Lung (tissue), 12 donors: ENCODE measurements around the gene APOLD1. TPM values are rescaled to one million over a fixed set of nuclear protein-coding genes. Genes with fewer than 3 reads are reported as not detected.
"Not testable (repeated sequence)": the region's sequence is repeated elsewhere in the genome, so short reads cannot be mapped to it uniquely, and the experiment has no call there.

Experiments
- ATAC-seq: fragments of 200-7000 bp; cut with Tn5 transposase; one replicate; pipeline ENCODE4 v1.9.1; 2020; ENCODE audit warnings: moderate number of reproducible peaks; ENCODE audit not compliant: insufficient read depth, low FRiP score
- DNase-seq, 3 donors: peaks; one replicate each; pipeline ENCODE4 v3.0.0-alpha.2; 2013 to 2017
- H3K27ac ChIP-seq, 2 donors: one replicate each; pipeline ENCODE4 v1.5.1; 2013; ENCODE audit warnings: mild to moderate bottlenecking in 2 of 2, moderate library complexity in 2 of 2, control low read depth in 1 of 2, inconsistent platforms in 1 of 2, low read depth in 1 of 2, low read length in 1 of 2
- H3K27me3 ChIP-seq, 3 donors: one replicate each; pipeline ENCODE4 v1.5.1; 2013; ENCODE audit warnings: low read length in 2 of 3; ENCODE audit not compliant: control insufficient read depth in 3 of 3, insufficient read depth in 3 of 3
- H3K36me3 ChIP-seq, 4 donors: one replicate each; pipeline ENCODE4 v1.5.1; 2013; ENCODE audit warnings: low read length in 4 of 4, mild to moderate bottlenecking in 1 of 4, moderate library complexity in 1 of 4; ENCODE audit not compliant: control insufficient read depth in 4 of 4, insufficient read depth in 4 of 4
- H3K4me1 ChIP-seq, 5 donors: one replicate each; pipeline ENCODE4 v1.5.1; 2013; ENCODE audit warnings: low read length in 5 of 5, mild to moderate bottlenecking in 2 of 5, moderate library complexity in 1 of 5; ENCODE audit not compliant: control insufficient read depth in 5 of 5, insufficient read depth in 5 of 5
- H3K4me3 ChIP-seq: one replicate; pipeline ENCODE4 v1.5.1; 2013; ENCODE audit warnings: mild to moderate bottlenecking, control low read depth, moderate library complexity
- H3K9ac ChIP-seq, 2 donors: one replicate each; pipeline ENCODE4 v1.5.1; 2013; ENCODE audit warnings: low read length in 2 of 2, control low read depth in 1 of 2; ENCODE audit not compliant: insufficient read depth in 1 of 2
- H3K9me3 ChIP-seq, 4 donors: one replicate each; pipeline ENCODE4 v1.5.1; 2013; ENCODE audit warnings: low read length in 3 of 4, mild to moderate bottlenecking in 1 of 4, moderate library complexity in 1 of 4; ENCODE audit not compliant: control insufficient read depth in 4 of 4, insufficient read depth in 3 of 4
- WGBS, 2 donors: extraction: QIAGEN DNeasy Blood & Tissue Kit; methylation state at CpG; one replicate each; pipeline ENCODE4 v1.1.7; 2013; 5-methylcytosine and 5-hydroxymethylcytosine counted together
- polyA plus RNA-seq, 2 donors: library from polyadenylated mRNA; stranded (reverse); fragments of 200-250 nt; gene quantifications; one replicate each; pipeline ENCODE4 v1.2.1, GENCODE V29; 2013
- total RNA-seq, 2 donors: library from RNA; depleted of rRNA in 1 of 2; stranded (reverse); fragments of >200 nt in 1 of 2; gene quantifications; one replicate each; pipeline ENCODE4 v1.2.1, GENCODE V29; 2014 to 2021
- TF ChIP-seq, protein P1 (sequence below): IDR thresholded peaks from 2 replicates; pipeline ENCODE4 v1.5.1; 2012; ENCODE audit warnings: mild to moderate bottlenecking; ENCODE audit errors: control extremely low read depth, extremely low read depth
- donor health status: control.
- donor health status: control.
- donor health status: Bipolar disorder and iron deficiency.
- donor health status: healthy.
- donor health status: DM: yes; HTN: yes; CAD: no.

The APOLD1 gene
- total and polyA plus RNA-seq, 4 donors = 3.1 to 22.9 (median 20.8) TPM

DNA sequence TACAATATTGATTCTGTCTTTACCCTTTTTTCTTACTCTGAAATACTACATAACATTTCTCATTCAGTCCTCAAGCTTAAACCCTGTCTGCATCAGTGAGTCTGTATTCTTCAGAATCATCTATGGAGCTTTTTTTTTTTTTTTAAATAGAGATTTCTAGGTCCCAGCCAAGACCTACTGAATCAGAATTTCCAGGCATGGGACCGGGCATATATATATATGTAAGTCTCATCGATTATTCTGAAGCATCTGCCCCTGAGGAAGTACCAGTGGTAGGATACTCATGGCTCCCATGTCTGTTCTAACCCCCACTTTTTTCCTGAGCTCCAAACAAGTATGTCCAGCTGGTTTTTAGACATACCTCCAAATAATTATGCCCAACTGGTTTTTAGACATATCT, 33.8 kb downstream of the APOLD1 start:
- TF ChIP-seq, protein P1, sequence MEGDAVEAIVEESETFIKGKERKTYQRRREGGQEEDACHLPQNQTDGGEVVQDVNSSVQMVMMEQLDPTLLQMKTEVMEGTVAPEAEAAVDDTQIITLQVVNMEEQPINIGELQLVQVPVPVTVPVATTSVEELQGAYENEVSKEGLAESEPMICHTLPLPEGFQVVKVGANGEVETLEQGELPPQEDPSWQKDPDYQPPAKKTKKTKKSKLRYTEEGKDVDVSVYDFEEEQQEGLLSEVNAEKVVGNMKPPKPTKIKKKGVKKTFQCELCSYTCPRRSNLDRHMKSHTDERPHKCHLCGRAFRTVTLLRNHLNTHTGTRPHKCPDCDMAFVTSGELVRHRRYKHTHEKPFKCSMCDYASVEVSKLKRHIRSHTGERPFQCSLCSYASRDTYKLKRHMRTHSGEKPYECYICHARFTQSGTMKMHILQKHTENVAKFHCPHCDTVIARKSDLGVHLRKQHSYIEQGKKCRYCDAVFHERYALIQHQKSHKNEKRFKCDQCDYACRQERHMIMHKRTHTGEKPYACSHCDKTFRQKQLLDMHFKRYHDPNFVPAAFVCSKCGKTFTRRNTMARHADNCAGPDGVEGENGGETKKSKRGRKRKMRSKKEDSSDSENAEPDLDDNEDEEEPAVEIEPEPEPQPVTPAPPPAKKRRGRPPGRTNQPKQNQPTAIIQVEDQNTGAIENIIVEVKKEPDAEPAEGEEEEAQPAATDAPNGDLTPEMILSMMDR = no peak
- WGBS, 2 donors = 97 to 98% methylated on average over 2 of the region's 2 CpGs
- Histone ChIP-seq H3K36me3 (peaks cover 10 to 41% (median 29%) of the 10 kb centered on the region in 4 donors), H3K4me3 (no peak overlapping the region), H3K4me1 (peaks cover 0 to 26% (median 3%) of the 10 kb centered on the region in 5 donors), H3K27me3 (no peaks in the 10 kb centered on the region), H3K9ac (no peak overlapping the region), H3K9me3 (no peaks in the 10 kb centered on the region), H3K27ac (peak overlapping the region in 1 of 2 donors; percentile 9)
- DNase-seq (no peak), ATAC-seq (no peak)

DNA sequence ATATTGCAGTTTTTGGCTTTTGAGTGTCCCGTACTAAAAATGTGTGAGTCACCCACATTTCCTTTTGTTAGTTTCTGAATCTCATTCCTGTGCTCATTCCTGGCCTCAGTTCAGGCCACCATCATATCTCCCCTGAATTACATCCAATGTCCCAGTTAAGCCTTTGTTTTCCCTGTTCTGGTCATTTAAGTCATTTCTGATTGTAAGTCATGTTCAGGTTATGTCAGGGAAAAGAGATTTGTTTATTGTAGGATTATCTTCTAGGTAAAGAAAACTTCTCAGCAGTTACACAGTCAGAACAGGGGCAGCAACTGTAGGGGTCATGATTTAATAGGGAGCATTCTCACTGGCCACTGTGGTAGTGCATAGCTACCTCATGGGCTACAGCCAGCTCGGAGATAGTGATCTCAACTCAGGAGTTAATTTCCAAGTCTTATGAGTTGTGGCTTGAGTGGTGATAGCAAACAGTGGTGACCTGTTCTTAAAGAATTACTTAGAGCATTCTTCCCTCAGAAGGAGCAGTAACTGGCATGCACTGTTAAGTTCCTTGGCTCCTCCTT, 34.4 kb downstream of the APOLD1 start:
- Histone ChIP-seq H3K36me3 (peaks cover 13 to 44% (median 34%) of the 10 kb centered on the region in 4 donors), H3K4me3 (no peak overlapping the region), H3K27ac (peak overlapping the region in 1 of 2 donors; percentile 68), H3K9ac (no peak overlapping the region), H3K27me3 (no peaks in the 10 kb centered on the region), H3K4me1 (peaks cover 0 to 20% (median 0%) of the 10 kb centered on the region in 5 donors), H3K9me3 (no peaks in the 10 kb centered on the region)
- ATAC-seq = peak; percentile 61
- TF ChIP-seq, protein P1 = no peak
- 41 to 71% methylated on average over 2 of the region's 2 CpGs for WGBS, 2 donors
- DNase-seq = no peak

DNA sequence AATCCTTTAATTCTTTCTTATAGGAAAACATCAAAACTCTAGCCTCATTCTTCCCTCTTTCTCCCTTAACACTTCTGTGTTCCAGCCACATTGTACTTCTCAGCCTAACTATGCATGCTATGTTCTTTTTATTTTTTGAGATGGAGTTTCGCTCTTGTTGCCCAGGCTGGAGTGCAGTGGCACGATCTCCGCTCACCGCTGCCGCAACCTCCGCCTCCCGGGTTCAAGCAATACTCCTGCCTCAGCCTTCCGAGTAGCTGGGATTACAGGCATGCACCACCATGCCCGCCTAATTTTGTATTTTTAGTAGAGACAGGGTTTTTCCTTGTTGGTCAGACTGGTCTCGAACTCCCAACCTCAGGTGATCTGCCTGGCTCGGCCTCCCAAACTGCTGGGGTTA, 34.9 kb downstream of the APOLD1 start:
- WGBS, 2 donors = 92 to 98% methylated on average over 11 of the region's 11 CpGs
- not testable (repeated sequence) for H3K4me3 ChIP-seq, DNase-seq, H3K27me3 ChIP-seq, H3K9ac ChIP-seq, H3K9me3 ChIP-seq, ATAC-seq
- Histone ChIP-seq H3K4me1 (peaks cover 0 to 19% (median 0%) of the 10 kb centered on the region in 5 donors), H3K36me3 (peaks cover 15 to 45% (median 36%) of the 10 kb centered on the region in 4 donors), H3K27ac (peak overlapping the region in 1 of 2 donors; percentile 13)

DNA sequence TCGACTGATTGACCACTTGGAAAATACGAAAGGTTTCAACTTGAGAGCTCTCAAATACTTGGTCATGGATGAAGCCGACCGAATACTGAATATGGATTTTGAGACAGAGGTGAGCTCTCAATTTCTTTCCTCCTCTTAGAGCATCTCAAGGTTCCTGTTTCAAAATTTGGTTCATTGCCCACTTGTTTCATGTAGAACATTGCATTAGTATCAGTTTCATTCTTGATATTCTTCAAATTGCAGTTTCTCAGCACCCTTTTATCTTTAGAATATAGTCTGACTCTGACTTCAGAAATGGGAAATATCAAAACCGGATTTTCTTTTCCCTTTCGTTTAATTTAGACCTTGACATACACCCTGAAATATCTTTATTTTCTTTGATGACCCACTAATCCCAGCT, 36.5 kb downstream of the APOLD1 start:
- peaks cover 24 to 55% (median 50%) of the 10 kb centered on the region in 4 donors for H3K36me3 ChIP-seq
- no peaks in the 10 kb centered on the region for H3K9me3 ChIP-seq
- peaks cover 0 to 12% (median 0%) of the 10 kb centered on the region in 5 donors for H3K4me1 ChIP-seq
- H3K27ac ChIP-seq = no peak overlapping the region
- H3K4me3 ChIP-seq = no peak overlapping the region
- H3K27me3 ChIP-seq = no peaks in the 10 kb centered on the region
- TF ChIP-seq, protein P1 = no peak
- DNase-seq (no peak), ATAC-seq (no peak)
- WGBS, 2 donors = 92 to 94% methylated on average over 6 of the region's 6 CpGs
- no peak overlapping the region for H3K9ac ChIP-seq
